H9 (cell line): ENCODE measurements around the gene NCOA6. TPM values are rescaled to one million over a fixed set of nuclear protein-coding genes. Genes with fewer than 3 reads are reported as not detected.

Source experiments
- DNase-seq: peaks from one replicate; pipeline ENCODE4 v3.0.0-alpha.2; 2017
- H2AFZ ChIP-seq: one replicate; pipeline ENCODE4 v1.6.1; 2013; ENCODE audit warnings: mild to moderate bottlenecking, low read length, control low read depth, moderate library complexity
- H2AK5ac ChIP-seq: 2 replicates; pipeline ENCODE4 v1.6.1; 2013; ENCODE audit warnings: low read length, control low read depth, mixed read lengths; ENCODE audit not compliant: insufficient read length
- H2BK120ac ChIP-seq: one replicate; pipeline ENCODE4 v1.6.1; 2013; ENCODE audit warnings: low read depth, mild to moderate bottlenecking, low read length, control low read depth, inconsistent platforms; ENCODE audit not compliant: poor library complexity, severe bottlenecking
- H2BK12ac ChIP-seq: 2 replicates; pipeline ENCODE4 v1.6.1; 2013; ENCODE audit warnings: low read length, control low read depth, mixed read lengths, low read depth; ENCODE audit not compliant: insufficient read length
- H2BK15ac ChIP-seq: 2 replicates; pipeline ENCODE4 v1.6.1; 2013; ENCODE audit warnings: low read depth, low read length, control low read depth
- H2BK20ac ChIP-seq: one replicate; pipeline ENCODE4 v1.6.1; 2013; ENCODE audit warnings: low read depth, mild to moderate bottlenecking, low read length, control low read depth, inconsistent platforms; ENCODE audit not compliant: poor library complexity, severe bottlenecking
- H2BK5ac ChIP-seq: 2 replicates; pipeline ENCODE4 v1.6.1; 2013; ENCODE audit warnings: low read length, control low read depth, mixed read lengths; ENCODE audit not compliant: insufficient read length
- H3K14ac ChIP-seq: 2 replicates; pipeline ENCODE4 v1.6.1; 2013; ENCODE audit warnings: low read length, control low read depth; ENCODE audit not compliant: insufficient read depth
- H3K18ac ChIP-seq: 2 replicates; pipeline ENCODE4 v1.6.1; 2013; ENCODE audit warnings: low read depth, mild to moderate bottlenecking, mixed read lengths, low read length, control low read depth; ENCODE audit not compliant: insufficient read length
- H3K23ac ChIP-seq: 2 replicates; pipeline ENCODE4 v1.6.1; 2013; ENCODE audit warnings: low read length, control low read depth, mixed read lengths, low read depth; ENCODE audit not compliant: insufficient read length
- H3K23me2 ChIP-seq: 2 replicates; pipeline ENCODE4 v1.6.1; 2013; ENCODE audit warnings: low read depth, mild to moderate bottlenecking, mixed read lengths, low read length, control low read depth; ENCODE audit not compliant: insufficient read length, poor library complexity, severe bottlenecking
- H3K27ac ChIP-seq: 2 replicates; pipeline ENCODE4 v1.5.1; 2013; ENCODE audit warnings: low read length, control low read depth, mixed read lengths, low read depth; ENCODE audit not compliant: insufficient read length
- H3K27me3 ChIP-seq: 2 replicates; pipeline ENCODE4 v1.6.1; 2013; ENCODE audit warnings: low read length, control low read depth, inconsistent platforms; ENCODE audit not compliant: insufficient read depth
- H3K4ac ChIP-seq: 2 replicates; pipeline ENCODE4 v1.6.1; 2013; ENCODE audit warnings: low read depth, mild to moderate bottlenecking, control low read depth, inconsistent platforms, low read length, moderate library complexity
- H3K4me1 ChIP-seq: 2 replicates; pipeline ENCODE4 v1.6.1; 2013; ENCODE audit warnings: low read length, control low read depth, inconsistent platforms; ENCODE audit not compliant: insufficient read depth
- H3K4me2 ChIP-seq: 2 replicates; pipeline ENCODE4 v1.6.1; 2013; ENCODE audit warnings: low read length, control low read depth, mixed read lengths; ENCODE audit not compliant: insufficient read length, insufficient read depth
- H3K56ac ChIP-seq: 2 replicates; pipeline ENCODE4 v1.6.1; 2013; ENCODE audit warnings: low read depth, mild to moderate bottlenecking, mixed read lengths, low read length, control low read depth; ENCODE audit not compliant: insufficient read length
- H3K79me1 ChIP-seq: 2 replicates; pipeline ENCODE4 v1.6.1; 2013; ENCODE audit warnings: low read depth, mild to moderate bottlenecking, moderate library complexity, low read length, control low read depth, inconsistent platforms; ENCODE audit not compliant: insufficient read depth, poor library complexity, severe bottlenecking
- H3K79me2 ChIP-seq: 2 replicates; pipeline ENCODE4 v1.6.1; 2013; ENCODE audit warnings: low read length, control low read depth, inconsistent platforms; ENCODE audit not compliant: insufficient read depth
- H3K9ac ChIP-seq: 2 replicates; pipeline ENCODE4 v1.6.1; 2013; ENCODE audit warnings: low read length, control low read depth, mixed read lengths; ENCODE audit not compliant: insufficient read length; ENCODE audit errors: extremely low read depth
- H3K9me3 ChIP-seq: one replicate; pipeline ENCODE4 v1.6.1; 2013; ENCODE audit warnings: low read depth, low read length, inconsistent platforms; ENCODE audit not compliant: control insufficient read depth
- H3T11ph ChIP-seq: one replicate; pipeline ENCODE4 v1.6.1; 2013; ENCODE audit warnings: mild to moderate bottlenecking, low read length, control low read depth, inconsistent platforms
- H4K20me1 ChIP-seq: one replicate; pipeline ENCODE4 v1.6.1; 2013; ENCODE audit not compliant: control insufficient read depth, insufficient read length, insufficient read depth
- H4K5ac ChIP-seq: 2 replicates; pipeline ENCODE4 v1.6.1; 2013; ENCODE audit warnings: low read depth, mild to moderate bottlenecking, mixed read lengths, low read length, control low read depth; ENCODE audit not compliant: insufficient read length
- H4K8ac ChIP-seq: replicated peaks from 2 replicates; pipeline ENCODE4 v1.6.1; 2013; ENCODE audit warnings: low read length, control low read depth, mixed read lengths, low read depth; ENCODE audit not compliant: insufficient read length
- H4K91ac ChIP-seq: 2 replicates; pipeline ENCODE4 v1.6.1; 2013; ENCODE audit warnings: low read depth, mild to moderate bottlenecking, moderate library complexity, mixed read lengths, low read length, control low read depth; ENCODE audit not compliant: insufficient read length
- H3K27ac Mint-ChIP-seq, 3 experiments: 2 replicates in 2 of 3; 3 replicates in 1 of 3; pipeline ENCODE4 v1.8.0; 2020 to 2021; ENCODE audit warnings: mixed read lengths in 3 of 3, mild to moderate bottlenecking in 1 of 3, moderate library complexity in 1 of 3
- H3K27me3 Mint-ChIP-seq: 2 replicates; pipeline ENCODE4 v1.8.0; 2021; ENCODE audit warnings: low read depth, mild to moderate bottlenecking, moderate library complexity, mixed read lengths
- H3K36me3 Mint-ChIP-seq, 3 experiments: 2 replicates in 2 of 3; 3 replicates in 1 of 3; pipeline ENCODE4 v1.8.0; 2020 to 2021; ENCODE audit warnings: low read depth in 3 of 3, mixed read lengths in 3 of 3; ENCODE audit not compliant: insufficient read depth in 1 of 3
- H3K4me1 Mint-ChIP-seq, 2 experiments: 2 replicates each; pipeline ENCODE4 v1.8.0; 2020; ENCODE audit warnings: mixed read lengths in 2 of 2
- H3K4me3 Mint-ChIP-seq, 2 experiments: 2 replicates in 1 of 2; 3 replicates in 1 of 2; pipeline ENCODE4 v1.8.0; 2020 to 2021; ENCODE audit warnings: mild to moderate bottlenecking in 2 of 2, mixed read lengths in 2 of 2, moderate library complexity in 1 of 2
- H3K9me3 Mint-ChIP-seq, 2 experiments: 2 replicates in 1 of 2; 3 replicates in 1 of 2; pipeline ENCODE4 v1.8.0; 2020; ENCODE audit warnings: mild to moderate bottlenecking in 2 of 2, mixed read lengths in 2 of 2, moderate library complexity in 1 of 2
- WGBS: extraction: QIAGEN DNeasy Blood & Tissue Kit; methylation state at CpG from one replicate; pipeline ENCODE4 v1.1.7; 2013; ENCODE audit warnings: missing lambda C conversion rate, low lambda C conversion rate, mixed read lengths; ENCODE audit not compliant: insufficient read length; ENCODE audit errors: extremely low coverage; 5-methylcytosine and 5-hydroxymethylcytosine counted together
- total RNA-seq: library from RNA; stranded (reverse); gene quantifications from 2 replicates; pipeline ENCODE4 v1.2.1, GENCODE V29; 2021
- TF ChIP-seq, protein P1 (sequence below): fragments of 200-600 bp; sonication (generic); conservative IDR thresholded peaks from 3 replicates; pipeline ENCODE4 v1.8.0; 2021; ENCODE audit warnings: antibody characterized with exemption, mild to moderate bottlenecking

Gene NCOA6
- total RNA-seq, 1 experiment from 2014 or later = 23.9 TPM

GRCh38 chr20:34872622-34873224 is 47.3 kb upstream of the NCOA6 start, which contains the start of gene GGT7:
Gene GGT7 (minus strand): TSS chr20:34872856. CDS start chr20:34872815, 41 bp downstream.
- Histone ChIP-seq H4K91ac (no peak within 1 kb of the TSS), H3K18ac (no peak within 1 kb of the TSS), H3K4me2 (peak within 1 kb of the TSS; percentile 93), H3K79me2 (no peaks in the 10 kb centered on the region), H4K20me1 (no peaks in the 10 kb centered on the region), H3K9me3 (no peaks in the 10 kb centered on the region), H3K79me1 (no peaks in the 10 kb centered on the region), H2AK5ac (no peak within 1 kb of the TSS), H2BK20ac (no peak within 1 kb of the TSS), H3T11ph (no peak within 1 kb of the TSS), H4K8ac (no peak within 1 kb of the TSS), H3K23ac (no peak within 1 kb of the TSS), H3K56ac (no peak within 1 kb of the TSS), H3K4ac (no peak within 1 kb of the TSS), H2AFZ (peak within 1 kb of the TSS; percentile 65), H3K23me2 (peaks cover 18% of the 10 kb centered on the region), H3K9ac (peak within 1 kb of the TSS; percentile 57), H3K27ac (no peak within 1 kb of the TSS), H2BK120ac (no peak within 1 kb of the TSS), H2BK12ac (no peak within 1 kb of the TSS), H4K5ac (no peak within 1 kb of the TSS), H2BK5ac (no peak within 1 kb of the TSS), H3K14ac (no peak within 1 kb of the TSS; the same call in 1 of the 2 replicates), H3K27me3 (no peaks in the 10 kb centered on the region; the same call in 1 of the 2 replicates), H2BK15ac (no peak within 1 kb of the TSS), H3K4me1 (peaks cover 6% of the 10 kb centered on the region; the same call in 1 of the 2 replicates)
- Mint-ChIP-seq H3K27me3 (peaks cover 33% of the 10 kb centered on the region), H3K4me1 (peaks cover 39 to 41% of the 10 kb centered on the region in 2 experiments), H3K27ac (peak within 1 kb of the TSS in 2 of 3 experiments; percentile 1 to 87; a peak in 2 of 7 replicates), H3K36me3 (peaks cover 0 to 9% (median 0%) of the 10 kb centered on the region in 3 experiments; a peak in 5 of 7 replicates), H3K9me3 (no peaks in the 10 kb centered on the region), H3K4me3 (peak within 1 kb of the TSS; percentile 92 to 95)
- peak; percentile 93 for DNase-seq
- no CpG with 5 or more reads among the region's 52 CpGs for WGBS
- TF ChIP-seq, protein P1, sequence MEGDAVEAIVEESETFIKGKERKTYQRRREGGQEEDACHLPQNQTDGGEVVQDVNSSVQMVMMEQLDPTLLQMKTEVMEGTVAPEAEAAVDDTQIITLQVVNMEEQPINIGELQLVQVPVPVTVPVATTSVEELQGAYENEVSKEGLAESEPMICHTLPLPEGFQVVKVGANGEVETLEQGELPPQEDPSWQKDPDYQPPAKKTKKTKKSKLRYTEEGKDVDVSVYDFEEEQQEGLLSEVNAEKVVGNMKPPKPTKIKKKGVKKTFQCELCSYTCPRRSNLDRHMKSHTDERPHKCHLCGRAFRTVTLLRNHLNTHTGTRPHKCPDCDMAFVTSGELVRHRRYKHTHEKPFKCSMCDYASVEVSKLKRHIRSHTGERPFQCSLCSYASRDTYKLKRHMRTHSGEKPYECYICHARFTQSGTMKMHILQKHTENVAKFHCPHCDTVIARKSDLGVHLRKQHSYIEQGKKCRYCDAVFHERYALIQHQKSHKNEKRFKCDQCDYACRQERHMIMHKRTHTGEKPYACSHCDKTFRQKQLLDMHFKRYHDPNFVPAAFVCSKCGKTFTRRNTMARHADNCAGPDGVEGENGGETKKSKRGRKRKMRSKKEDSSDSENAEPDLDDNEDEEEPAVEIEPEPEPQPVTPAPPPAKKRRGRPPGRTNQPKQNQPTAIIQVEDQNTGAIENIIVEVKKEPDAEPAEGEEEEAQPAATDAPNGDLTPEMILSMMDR = peak; percentile 90
